ENCODE data around the gene HSD3B2. TPM values are rescaled to one million over a fixed set of nuclear protein-coding genes. Genes with fewer than 3 reads are reported as not detected.

HSD3B2 gene
- total RNA-seq, 1 experiment from 2014 or later, result not detected

DNA sequence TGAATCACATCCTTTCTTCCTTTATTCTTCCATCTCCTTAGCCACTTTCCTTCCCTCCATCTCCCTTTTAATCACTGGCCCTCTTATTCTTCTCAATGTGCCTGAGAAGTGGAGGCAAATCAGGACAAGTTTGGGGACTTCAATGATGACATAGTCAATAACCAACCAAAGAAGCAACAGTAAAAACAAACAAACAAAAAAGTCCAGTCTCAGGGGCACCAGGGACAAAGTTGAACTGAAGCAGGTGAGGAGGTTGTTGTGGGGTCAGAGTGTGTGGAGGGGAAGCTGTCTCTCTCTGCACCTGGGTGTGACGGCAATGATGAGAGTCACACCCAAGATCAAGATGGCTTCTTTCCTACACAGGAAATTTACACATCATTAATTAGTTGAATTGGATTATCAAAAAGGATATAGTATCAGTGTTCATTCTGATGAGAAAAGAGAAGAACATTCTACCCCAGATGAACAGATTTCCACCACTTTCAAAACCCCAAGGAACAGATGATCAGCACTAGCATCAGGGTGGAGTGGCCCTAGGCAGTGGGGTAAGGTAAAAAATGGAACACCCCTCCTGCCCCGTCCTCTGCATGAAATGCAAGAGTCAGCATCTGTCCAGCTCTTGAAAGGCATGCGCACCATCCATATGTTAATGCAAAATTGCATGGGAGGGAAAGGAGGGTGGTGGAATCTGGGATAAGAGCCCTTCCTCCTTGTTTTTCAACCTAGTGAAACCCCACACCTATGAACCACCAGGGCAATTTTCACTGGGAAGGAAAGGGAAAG lies 32.6 kb downstream of the HSD3B2 start:
- DNase-seq (ENCODE audit: low spot score), result no peak
- BruUV-seq (replicated peaks), result no TSS peak
- ChIA-PET CTCF (no interaction called here), POLR2A (ENCODE audit: low non-redundant PET) (no interaction called here)
- Histone ChIP-seq H3K4me3 (ENCODE audit: low read depth, low read length, poor library complexity, severe bottlenecking) (no peak overlapping the region), H3K27me3 (replicated peaks; ENCODE audit: insufficient read depth, low read depth, low read length, poor library complexity) (no peaks in the 10 kb centered on the region), H3K36me3 (ENCODE audit: insufficient read depth, low read length, poor library complexity, severe bottlenecking) (no peaks in the 10 kb centered on the region), H3K4me1 (ENCODE audit: insufficient read depth, low read length, poor library complexity, severe bottlenecking) (no peaks in the 10 kb centered on the region), H3K9me3 (ENCODE audit: low read depth, low read length, poor library complexity, severe bottlenecking) (no peaks in the 10 kb centered on the region), H3K27ac (ENCODE audit: low read depth, low read length, poor library complexity, severe bottlenecking) (no peak overlapping the region)
- TF ChIP-seq EZH2 (IDR thresholded peaks at IDR 0.05; ENCODE audit: borderline replicate concordance, low read depth, low read length, poor library complexity, severe bottlenecking) (no peak), CTCF (conservative IDR thresholded peaks at IDR 0.05; ENCODE audit: low read depth, low read length) (no peak)
- intact Hi-C loops (cut with micrococcal nuclease; ENCODE audit: unreplicated experiment), result no loop called here

DNA sequence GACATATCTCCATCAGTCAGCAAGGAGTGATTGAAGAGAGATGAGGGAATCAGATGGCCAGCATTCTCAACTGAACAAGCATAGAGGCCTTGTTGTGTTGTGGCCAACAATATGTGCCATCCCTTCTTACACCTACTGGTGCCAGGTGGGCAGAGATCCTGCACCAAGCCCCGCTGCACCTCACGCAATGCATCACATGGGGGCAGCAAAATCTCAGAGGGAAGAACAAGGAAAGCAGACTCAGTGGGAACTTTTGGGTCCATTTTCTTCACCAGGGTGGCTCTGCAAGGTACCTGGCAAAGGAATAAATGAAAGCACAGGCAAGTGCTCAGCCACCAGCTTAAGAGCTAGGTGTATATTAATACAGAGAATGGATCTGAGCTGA lies 33.2 kb downstream of the HSD3B2 start:
- no TSS peak for BruUV-seq (replicated peaks)

DNA sequence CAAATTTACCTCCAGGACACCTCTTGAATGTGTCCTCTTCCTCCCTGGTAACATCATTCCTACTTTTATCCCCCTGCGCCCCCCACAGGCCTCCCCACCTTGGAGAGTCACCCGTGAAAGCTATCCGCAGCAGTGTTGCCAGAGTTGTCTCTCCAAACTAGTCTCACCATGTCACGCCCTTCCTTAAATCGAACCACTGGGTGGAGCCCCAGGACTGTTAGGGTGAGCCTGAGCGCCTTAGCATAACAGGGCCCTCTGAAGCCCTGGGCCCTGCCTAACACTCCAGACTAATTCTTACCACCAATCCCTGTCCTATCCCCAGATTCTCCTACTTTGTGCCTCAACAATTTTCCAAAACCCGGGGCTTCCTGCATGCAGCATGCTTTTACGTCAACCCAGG lies 35.0 kb downstream of the HSD3B2 start:
- intact Hi-C loops (cut with micrococcal nuclease; ENCODE audit: unreplicated experiment), result no loop called here
- Histone ChIP-seq H3K4me1 (ENCODE audit: insufficient read depth, low read length, poor library complexity, severe bottlenecking) (no peaks in the 10 kb centered on the region), H3K27ac (ENCODE audit: low read depth, low read length, poor library complexity, severe bottlenecking) (no peak overlapping the region), H3K9me3 (ENCODE audit: low read depth, low read length, poor library complexity, severe bottlenecking) (no peaks in the 10 kb centered on the region), H3K4me3 (ENCODE audit: low read depth, low read length, poor library complexity, severe bottlenecking) (no peak overlapping the region), H3K36me3 (ENCODE audit: insufficient read depth, low read length, poor library complexity, severe bottlenecking) (no peaks in the 10 kb centered on the region), H3K27me3 (replicated peaks; ENCODE audit: insufficient read depth, low read depth, low read length, poor library complexity) (no peaks in the 10 kb centered on the region)
- CTCF ChIA-PET, result no interaction called here
- DNase-seq (ENCODE audit: low spot score), result peak; percentile 12
- POLR2A ChIA-PET (ENCODE audit: low non-redundant PET), result no interaction called here
- no TSS peak for BruUV-seq (replicated peaks)
- TF ChIP-seq EZH2 (IDR thresholded peaks at IDR 0.05; ENCODE audit: borderline replicate concordance, low read depth, low read length, poor library complexity, severe bottlenecking) (no peak), CTCF (conservative IDR thresholded peaks at IDR 0.05; ENCODE audit: low read depth, low read length) (0 out of 2 replicates have a peak, but pooled peaks have one; percentile 22)

More for the DNA sequence above, 33.2 kb downstream of the HSD3B2 start:
- no peak overlapping the region for H3K4me3 ChIP-seq (ENCODE audit: low read depth, low read length, poor library complexity, severe bottlenecking)
- H3K4me1 ChIP-seq (ENCODE audit: insufficient read depth, low read length, poor library complexity, severe bottlenecking), result no peaks in the 10 kb centered on the region
- CTCF ChIA-PET, result no interaction called here
- intact Hi-C loops (cut with micrococcal nuclease; ENCODE audit: unreplicated experiment), result no loop called here
- POLR2A ChIA-PET (ENCODE audit: low non-redundant PET), result no interaction called here
- no peak for DNase-seq (ENCODE audit: low spot score)
- no peaks in the 10 kb centered on the region for H3K9me3 ChIP-seq (ENCODE audit: low read depth, low read length, poor library complexity, severe bottlenecking)
- H3K36me3 ChIP-seq (ENCODE audit: insufficient read depth, low read length, poor library complexity, severe bottlenecking), result no peaks in the 10 kb centered on the region
- H3K27me3 ChIP-seq (replicated peaks; ENCODE audit: insufficient read depth, low read depth, low read length, poor library complexity), result no peaks in the 10 kb centered on the region
- TF ChIP-seq CTCF (conservative IDR thresholded peaks at IDR 0.05; ENCODE audit: low read depth, low read length) (peak; percentile 35; the same call in 1 of the 2 replicates), EZH2 (IDR thresholded peaks at IDR 0.05; ENCODE audit: borderline replicate concordance, low read depth, low read length, poor library complexity, severe bottlenecking) (no peak)
- no peak overlapping the region for H3K27ac ChIP-seq (ENCODE audit: low read depth, low read length, poor library complexity, severe bottlenecking)
